DND-41 (cell line): ENCODE measurements around the gene CCDC107.

ENCODE experiments used
- ATAC-seq: fragments of 200-7000 bp; cut with Tn5 transposase; 3 replicates; pipeline ENCODE4 v1.9.1; 2021; ENCODE audit warnings: low read depth; ENCODE audit not compliant: insufficient read depth
- DNase-seq: peaks from one replicate; pipeline ENCODE4 v3.0.0-alpha.2; 2020
- H2AFZ ChIP-seq: 2 replicates; pipeline ENCODE4 v1.6.0; 2012; ENCODE audit warnings: low read depth, low read length
- H3K27ac ChIP-seq: 2 replicates; pipeline ENCODE4 v1.5.1; 2012; ENCODE audit warnings: low read length, inconsistent platforms
- H3K27me3 ChIP-seq: fragments of 200-600 bp; sonication (generic); 2 replicates; pipeline ENCODE4 v1.6.0; 2012; ENCODE audit warnings: low read length, mild to moderate bottlenecking, inconsistent platforms; ENCODE audit not compliant: insufficient read depth, poor library complexity
- H3K36me3 ChIP-seq: 2 replicates; pipeline ENCODE4 v1.5.1; 2012; ENCODE audit warnings: low read length, inconsistent platforms; ENCODE audit not compliant: insufficient read depth
- H3K4me1 ChIP-seq: 2 replicates; pipeline ENCODE4 v1.5.1; 2012; ENCODE audit warnings: mild to moderate bottlenecking, low read length; ENCODE audit not compliant: insufficient read depth
- H3K4me2 ChIP-seq: 2 replicates; pipeline ENCODE4 v1.6.0; 2012; ENCODE audit warnings: mild to moderate bottlenecking, moderate library complexity, low read length, inconsistent platforms; ENCODE audit not compliant: insufficient read depth
- H3K4me3 ChIP-seq, 2 experiments: fragments of 200-600 bp in 1 of 2; shearing (Covaris generic) in 1 of 2; 2 replicates each; pipeline ENCODE4 v1.5.1; 2012 to 2016; ENCODE audit warnings: inconsistent platforms in 2 of 2, low read length in 2 of 2, mild to moderate bottlenecking in 2 of 2, low read depth in 1 of 2, moderate library complexity in 1 of 2
- H3K79me2 ChIP-seq: 2 replicates; pipeline ENCODE4 v1.6.0; 2012; ENCODE audit warnings: low read length, inconsistent platforms; ENCODE audit not compliant: insufficient read depth
- H3K9ac ChIP-seq: 2 replicates; pipeline ENCODE4 v1.6.0; 2012; ENCODE audit warnings: low read depth, mild to moderate bottlenecking, inconsistent platforms, low read length, moderate library complexity
- H3K9me3 ChIP-seq: 2 replicates; pipeline ENCODE4 v1.5.1; 2012; ENCODE audit warnings: low read length, moderate library complexity, mild to moderate bottlenecking, inconsistent platforms; ENCODE audit not compliant: insufficient read depth, severe bottlenecking
- H4K20me1 ChIP-seq: 2 replicates; pipeline ENCODE4 v1.6.0; 2012; ENCODE audit warnings: low read length; ENCODE audit not compliant: insufficient read depth
- CTCF ChIP-seq: IDR thresholded peaks from 2 replicates; pipeline ENCODE4 v1.5.1; 2012; ENCODE audit warnings: borderline replicate concordance, low read length, moderate library complexity, mild to moderate bottlenecking; ENCODE audit not compliant: poor library complexity, severe bottlenecking; ENCODE audit errors: extremely low read depth
- EZH2 ChIP-seq: IDR thresholded peaks from 3 replicates; pipeline ENCODE4 v1.6.1; 2012; ENCODE audit warnings: borderline replicate concordance, low read depth, mild to moderate bottlenecking, moderate library complexity, low read length, inconsistent platforms; ENCODE audit not compliant: severe bottlenecking

Gene CCDC107

GRCh38 chr9:35697486-35697885 is 39.4 kb downstream of the CCDC107 start:
- Histone ChIP-seq H3K4me1 (no peaks in the 10 kb centered on the region), H4K20me1 (no peaks in the 10 kb centered on the region), H3K27me3 (no peaks in the 10 kb centered on the region), H3K36me3 (peaks cover 67% of the 10 kb centered on the region), H3K9me3 (no peaks in the 10 kb centered on the region), H3K4me2 (no peak overlapping the region), H3K9ac (no peak overlapping the region), H3K27ac (no peak overlapping the region), H3K4me3 (no peak overlapping the region), H3K79me2 (no peaks in the 10 kb centered on the region), H2AFZ (no peak overlapping the region)
- DNase-seq = no peak
- TF ChIP-seq EZH2 = no peak
- TF ChIP-seq CTCF = no peak
- ATAC-seq = no peak

GRCh38 chr9:35698231-35698630 is 40.1 kb downstream of the CCDC107 start:
- no peaks in the 10 kb centered on the region for H3K79me2 ChIP-seq
- peaks cover 73% of the 10 kb centered on the region for H3K36me3 ChIP-seq
- no peaks in the 10 kb centered on the region for H3K27me3 ChIP-seq
- no peaks in the 10 kb centered on the region for H4K20me1 ChIP-seq
- no peak overlapping the region for H3K9ac ChIP-seq
- no peak for ATAC-seq
- H3K4me2 ChIP-seq = no peak overlapping the region
- no peaks in the 10 kb centered on the region for H3K9me3 ChIP-seq
- no peak overlapping the region for H2AFZ ChIP-seq
- H3K4me3 ChIP-seq = no peak overlapping the region
- no peak for TF ChIP-seq EZH2
- no peak for TF ChIP-seq CTCF
- no peak for DNase-seq
- no peaks in the 10 kb centered on the region for H3K4me1 ChIP-seq
- H3K27ac ChIP-seq = no peak overlapping the region

GRCh38 chr9:35700031-35700430 is 41.9 kb downstream of the CCDC107 start:
- Histone ChIP-seq H3K79me2 (no peaks in the 10 kb centered on the region), H3K4me3 (no peak overlapping the region), H2AFZ (no peak overlapping the region), H3K9me3 (no peaks in the 10 kb centered on the region), H3K4me2 (no peak overlapping the region), H3K27me3 (no peaks in the 10 kb centered on the region), H3K4me1 (no peaks in the 10 kb centered on the region), H3K27ac (no peak overlapping the region), H3K36me3 (peaks cover 91% of the 10 kb centered on the region), H3K9ac (no peak overlapping the region), H4K20me1 (no peaks in the 10 kb centered on the region)
- no peak for ATAC-seq
- TF ChIP-seq CTCF = no peak
- TF ChIP-seq EZH2 = no peak
- DNase-seq = no peak

GRCh38 chr9:35700942-35701341 is 42.9 kb downstream of the CCDC107 start:
- H3K9me3 ChIP-seq = no peaks in the 10 kb centered on the region
- H3K36me3 ChIP-seq = peaks cover 98% of the 10 kb centered on the region
- no peak for ATAC-seq
- H2AFZ ChIP-seq = no peak overlapping the region
- no peaks in the 10 kb centered on the region for H3K4me1 ChIP-seq
- H3K4me3 ChIP-seq = no peak overlapping the region
- H4K20me1 ChIP-seq = no peaks in the 10 kb centered on the region
- H3K4me2 ChIP-seq = no peak overlapping the region
- no peaks in the 10 kb centered on the region for H3K27me3 ChIP-seq
- H3K9ac ChIP-seq = no peak overlapping the region
- no peak overlapping the region for H3K27ac ChIP-seq
- H3K79me2 ChIP-seq = no peaks in the 10 kb centered on the region
- TF ChIP-seq CTCF (no peak), EZH2 (no peak)
- no peak for DNase-seq
